Activated naive CD8-positive, alpha-beta T cell treated with anti-CD3 and anti-CD28 coated beads for 36 hours (primary cell): ENCODE measurements around the gene WDR75. TPM values are rescaled to one million over a fixed set of nuclear protein-coding genes. Genes with fewer than 3 reads are reported as not detected.
"Not testable (repeated sequence)": the region's sequence is repeated elsewhere in the genome, so short reads cannot be mapped to it uniquely, and the experiment has no call there.

Source experiments
- DNase-seq: peaks from one replicate; pipeline ENCODE4 v3.0.0; 2021
- H3K27ac Mint-ChIP-seq: one replicate; pipeline ENCODE4 v1.8.0; 2022; ENCODE audit warnings: mild to moderate bottlenecking, moderate library complexity, mixed read lengths
- H3K27me3 Mint-ChIP-seq: one replicate; pipeline ENCODE4 v1.8.0; 2022; ENCODE audit warnings: mild to moderate bottlenecking, mixed read lengths
- H3K36me3 Mint-ChIP-seq: one replicate; pipeline ENCODE4 v1.8.0; 2021; ENCODE audit warnings: mild to moderate bottlenecking, mixed read lengths
- H3K4me1 Mint-ChIP-seq: one replicate; pipeline ENCODE4 v1.8.0; 2021; ENCODE audit warnings: mixed read lengths
- H3K4me3 Mint-ChIP-seq: one replicate; pipeline ENCODE4 v1.8.0; 2022; ENCODE audit warnings: mild to moderate bottlenecking, moderate library complexity, mixed read lengths
- H3K9me3 Mint-ChIP-seq: one replicate; pipeline ENCODE4 v1.8.0; 2022; ENCODE audit warnings: mixed read lengths
- total RNA-seq, 2 experiments: library from RNA; stranded (reverse); gene quantifications; one replicate each; pipeline ENCODE4 v1.2.3, GENCODE V29; 2021

Gene WDR75
- total RNA-seq, 2 experiments from 2014 or later = 121 to 133 TPM

- Mint-ChIP-seq H3K4me1 (peaks cover 4% of the 10 kb centered on the region), H3K36me3 (peaks cover 19% of the 10 kb centered on the region), H3K9me3 (no peaks in the 10 kb centered on the region), H3K27me3 (no peaks in the 10 kb centered on the region), H3K27ac (no peak overlapping the region), H3K4me3 (no peak overlapping the region)
- DNase-seq = no peak
Measured at GRCh38 chr2:189467160-189467559, 25.9 kb downstream of the WDR75 start.

- H3K9me3 Mint-ChIP-seq = no peaks in the 10 kb centered on the region
- H3K27me3 Mint-ChIP-seq = no peaks in the 10 kb centered on the region
- no peak overlapping the region for H3K4me3 Mint-ChIP-seq
- H3K4me1 Mint-ChIP-seq = peaks cover 4% of the 10 kb centered on the region
- peaks cover 22% of the 10 kb centered on the region for H3K36me3 Mint-ChIP-seq
- DNase-seq = no peak
- no peak overlapping the region for H3K27ac Mint-ChIP-seq
Measured at GRCh38 chr2:189467593-189467992, 26.3 kb downstream of the WDR75 start.

GRCh38 chr2:189474526-189474925 is 33.3 kb downstream of the WDR75 start:
- H3K27ac Mint-ChIP-seq = no peak overlapping the region
- peaks cover 38% of the 10 kb centered on the region for H3K36me3 Mint-ChIP-seq
- no peaks in the 10 kb centered on the region for H3K9me3 Mint-ChIP-seq
- no peaks in the 10 kb centered on the region for H3K27me3 Mint-ChIP-seq
- no peak overlapping the region for H3K4me3 Mint-ChIP-seq
- no peak for DNase-seq
- no peaks in the 10 kb centered on the region for H3K4me1 Mint-ChIP-seq

- no peaks in the 10 kb centered on the region for H3K27me3 Mint-ChIP-seq
- H3K4me3 Mint-ChIP-seq = no peak overlapping the region
- H3K4me1 Mint-ChIP-seq = no peaks in the 10 kb centered on the region
- H3K36me3 Mint-ChIP-seq = peaks cover 22% of the 10 kb centered on the region
- no peak for DNase-seq
- H3K9me3 Mint-ChIP-seq = no peaks in the 10 kb centered on the region
- H3K27ac Mint-ChIP-seq = no peak overlapping the region
Measured at GRCh38 chr2:189477756-189478155, 36.5 kb downstream of the WDR75 start.

- not testable (repeated sequence) for H3K9me3 Mint-ChIP-seq, H3K27ac Mint-ChIP-seq, DNase-seq, H3K4me1 Mint-ChIP-seq, H3K27me3 Mint-ChIP-seq, H3K4me3 Mint-ChIP-seq
- peaks cover 22% of the 10 kb centered on the region for H3K36me3 Mint-ChIP-seq
Measured at GRCh38 chr2:189478289-189478688, 37.0 kb downstream of the WDR75 start.

GRCh38 chr2:189481071-189481470 is 39.8 kb downstream of the WDR75 start:
- H3K27ac Mint-ChIP-seq = no peak overlapping the region
- no peak overlapping the region for H3K4me3 Mint-ChIP-seq
- H3K36me3 Mint-ChIP-seq = peaks cover 12% of the 10 kb centered on the region
- H3K27me3 Mint-ChIP-seq = no peaks in the 10 kb centered on the region
- no peaks in the 10 kb centered on the region for H3K4me1 Mint-ChIP-seq
- H3K9me3 Mint-ChIP-seq = no peaks in the 10 kb centered on the region
- DNase-seq = no peak

- no peaks in the 10 kb centered on the region for H3K4me1 Mint-ChIP-seq
- no peak for DNase-seq
- no peak overlapping the region for H3K27ac Mint-ChIP-seq
- H3K36me3 Mint-ChIP-seq = peaks cover 1% of the 10 kb centered on the region
- H3K27me3 Mint-ChIP-seq = no peaks in the 10 kb centered on the region
- no peaks in the 10 kb centered on the region for H3K9me3 Mint-ChIP-seq
- no peak overlapping the region for H3K4me3 Mint-ChIP-seq
Measured at GRCh38 chr2:189483571-189483970, 42.3 kb downstream of the WDR75 start.

GRCh38 chr2:189483980-189484740 is 42.9 kb downstream of the WDR75 start:
- Mint-ChIP-seq H3K4me1 (no peaks in the 10 kb centered on the region), H3K9me3 (no peaks in the 10 kb centered on the region), H3K27ac (no peak overlapping the region), H3K4me3 (no peak overlapping the region), H3K27me3 (no peaks in the 10 kb centered on the region), H3K36me3 (no peaks in the 10 kb centered on the region)
- no peak for DNase-seq

- H3K4me1 Mint-ChIP-seq = no peaks in the 10 kb centered on the region
- H3K9me3 Mint-ChIP-seq = no peaks in the 10 kb centered on the region
- no peak overlapping the region for H3K27ac Mint-ChIP-seq
- no peak overlapping the region for H3K4me3 Mint-ChIP-seq
- no peak for DNase-seq
- no peaks in the 10 kb centered on the region for H3K27me3 Mint-ChIP-seq
- no peaks in the 10 kb centered on the region for H3K36me3 Mint-ChIP-seq
Measured at GRCh38 chr2:189485146-189485545, 43.9 kb downstream of the WDR75 start.

- H3K27ac Mint-ChIP-seq = no peak overlapping the region
Measured at GRCh38 chr2:189486237-189486770, 45.0 kb downstream of the WDR75 start.

GRCh38 chr2:189487283-189488007 is 46.2 kb downstream of the WDR75 start:
- H3K9me3 Mint-ChIP-seq = no peaks in the 10 kb centered on the region
- H3K27ac Mint-ChIP-seq = no peak overlapping the region
- no peak for DNase-seq
- no peaks in the 10 kb centered on the region for H3K4me1 Mint-ChIP-seq
- H3K27me3 Mint-ChIP-seq = peaks cover 7% of the 10 kb centered on the region
- no peak overlapping the region for H3K4me3 Mint-ChIP-seq
- no peaks in the 10 kb centered on the region for H3K36me3 Mint-ChIP-seq

More at GRCh38 chr2:189486237-189486770, 45.0 kb downstream of the WDR75 start:
- Mint-ChIP-seq H3K36me3 (no peaks in the 10 kb centered on the region), H3K27me3 (peaks cover 3% of the 10 kb centered on the region), H3K9me3 (no peaks in the 10 kb centered on the region), H3K4me3 (no peak overlapping the region), H3K4me1 (no peaks in the 10 kb centered on the region)
- DNase-seq = no peak

GRCh38 chr2:189488008-189488310 is 46.7 kb downstream of the WDR75 start:
- Mint-ChIP-seq H3K9me3 (no peaks in the 10 kb centered on the region), H3K27ac (no peak overlapping the region), H3K4me3 (no peak overlapping the region), H3K27me3 (peaks cover 8% of the 10 kb centered on the region), H3K36me3 (no peaks in the 10 kb centered on the region), H3K4me1 (no peaks in the 10 kb centered on the region)
- DNase-seq = no peak

- peaks cover 8% of the 10 kb centered on the region for H3K27me3 Mint-ChIP-seq
- no peaks in the 10 kb centered on the region for H3K4me1 Mint-ChIP-seq
- peaks cover 4% of the 10 kb centered on the region for H3K36me3 Mint-ChIP-seq
Measured at GRCh38 chr2:189492451-189492850, 51.2 kb downstream of the WDR75 start.

GRCh38 chr2:189498205-189498604 is 56.9 kb downstream of the WDR75 start:
- peaks cover 4% of the 10 kb centered on the region for H3K36me3 Mint-ChIP-seq
- no peak overlapping the region for H3K27ac Mint-ChIP-seq
- H3K27me3 Mint-ChIP-seq = no peaks in the 10 kb centered on the region
- no peak overlapping the region for H3K4me3 Mint-ChIP-seq
- DNase-seq = no peak
- no peaks in the 10 kb centered on the region for H3K4me1 Mint-ChIP-seq
- peaks cover 11% of the 10 kb centered on the region for H3K9me3 Mint-ChIP-seq

More at GRCh38 chr2:189492451-189492850, 51.2 kb downstream of the WDR75 start:
- Mint-ChIP-seq H3K9me3 (peaks cover 11% of the 10 kb centered on the region), H3K27ac (no peak overlapping the region), H3K4me3 (no peak overlapping the region)
- DNase-seq = no peak

GRCh38 chr2:189499137-189499536 is 57.9 kb downstream of the WDR75 start:
- DNase-seq = no peak
- no peak overlapping the region for H3K27ac Mint-ChIP-seq
- no peaks in the 10 kb centered on the region for H3K4me1 Mint-ChIP-seq
- H3K9me3 Mint-ChIP-seq = peaks cover 11% of the 10 kb centered on the region
- no peaks in the 10 kb centered on the region for H3K27me3 Mint-ChIP-seq
- H3K36me3 Mint-ChIP-seq = peaks cover 4% of the 10 kb centered on the region
- no peak overlapping the region for H3K4me3 Mint-ChIP-seq
